GM12892 (cell line): ENCODE data around the gene MOB3B.

Experiments
- POLR2A ChIP-seq: IDR thresholded peaks from 2 replicates; pipeline ENCODE4 v1.6.1; 2011; ENCODE audit warnings: low read depth, low read length, control low read depth
- POLR2AphosphoS5 ChIP-seq: IDR thresholded peaks from 2 replicates; pipeline ENCODE4 v1.6.1; 2011; ENCODE audit warnings: low read depth, low read length, control low read depth

- TF ChIP-seq POLR2A = no peak
- TF ChIP-seq POLR2AphosphoS5 = no peak
These were observed 146.1 kb downstream of the MOB3B start for GRCh38 chr9:27383524-27383923.
